GM03348 (cell line): Measurements from ENCODE around the gene SH3GLB2.
"Not testable (repeated sequence)": the region's sequence is repeated elsewhere in the genome, so short reads cannot be mapped to it uniquely, and the experiment has no call there.

ENCODE experiments used
- DNase-seq: peaks from one replicate; pipeline ENCODE4 v3.0.0; 2012; ENCODE audit warnings: low spot score

The SH3GLB2 gene

DNA sequence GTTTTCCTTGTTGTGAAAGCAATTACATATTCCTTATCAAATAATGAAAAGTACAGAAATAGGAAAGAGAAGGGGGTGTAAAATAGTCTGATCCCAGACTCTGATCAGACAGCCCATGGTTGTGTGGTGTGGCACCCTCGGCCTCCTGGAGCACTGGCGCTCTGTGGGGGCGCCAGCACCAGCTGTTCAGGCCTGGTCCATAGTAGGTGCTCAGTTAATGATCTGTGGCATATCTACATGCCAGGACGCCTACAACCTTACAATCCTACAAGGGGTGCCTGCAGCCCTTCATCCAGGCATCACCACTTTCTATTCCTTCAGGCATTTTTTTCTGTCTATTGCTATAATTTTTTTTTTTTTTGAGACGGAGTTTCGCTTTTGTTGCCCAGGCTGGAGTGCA lies 24.9 kb upstream of the SH3GLB2 start:
- no peak for DNase-seq

DNA sequence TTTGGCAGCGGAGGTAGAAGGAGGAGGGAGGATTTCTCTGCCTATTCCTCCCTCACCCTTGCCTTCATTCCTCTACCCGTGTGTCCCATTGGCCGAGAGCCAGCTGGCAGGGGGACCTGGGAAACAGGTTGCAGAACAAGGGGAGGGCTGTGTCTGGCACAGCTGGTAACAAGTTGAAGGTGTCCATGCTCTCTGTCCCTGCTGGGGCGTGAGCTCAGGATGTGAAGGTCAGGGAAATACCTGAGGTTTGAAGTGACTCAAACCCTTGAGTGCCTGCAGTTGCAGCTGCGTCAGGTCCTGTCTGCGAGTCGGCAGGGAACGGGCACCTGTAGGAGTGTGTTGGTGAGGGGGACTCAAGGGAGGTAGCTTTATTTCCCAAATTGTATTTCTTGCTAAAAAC lies 24.5 kb upstream of the SH3GLB2 start:
- DNase-seq, result no peak

DNA sequence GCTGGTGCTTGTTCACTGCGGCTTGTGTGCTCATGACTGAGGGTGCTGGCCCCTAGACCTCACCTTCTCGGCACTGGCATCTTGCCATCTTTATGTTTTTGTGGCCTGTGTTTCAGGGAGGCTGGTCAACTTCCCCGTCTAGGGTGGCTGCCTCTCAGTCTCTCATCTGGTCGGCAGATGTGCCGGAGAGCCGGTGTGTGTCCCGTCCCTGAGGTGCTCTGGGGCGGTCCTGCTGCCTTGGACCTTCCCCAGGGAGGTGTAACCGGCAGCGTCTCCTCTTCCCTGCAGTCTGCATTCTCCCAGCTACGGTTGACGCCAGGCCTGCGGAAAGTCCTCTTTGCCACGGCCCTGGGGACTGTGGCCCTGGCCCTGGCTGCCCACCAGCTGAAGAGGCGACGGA lies 13.9 kb upstream of the SH3GLB2 start:
- DNase-seq, result no peak

DNA sequence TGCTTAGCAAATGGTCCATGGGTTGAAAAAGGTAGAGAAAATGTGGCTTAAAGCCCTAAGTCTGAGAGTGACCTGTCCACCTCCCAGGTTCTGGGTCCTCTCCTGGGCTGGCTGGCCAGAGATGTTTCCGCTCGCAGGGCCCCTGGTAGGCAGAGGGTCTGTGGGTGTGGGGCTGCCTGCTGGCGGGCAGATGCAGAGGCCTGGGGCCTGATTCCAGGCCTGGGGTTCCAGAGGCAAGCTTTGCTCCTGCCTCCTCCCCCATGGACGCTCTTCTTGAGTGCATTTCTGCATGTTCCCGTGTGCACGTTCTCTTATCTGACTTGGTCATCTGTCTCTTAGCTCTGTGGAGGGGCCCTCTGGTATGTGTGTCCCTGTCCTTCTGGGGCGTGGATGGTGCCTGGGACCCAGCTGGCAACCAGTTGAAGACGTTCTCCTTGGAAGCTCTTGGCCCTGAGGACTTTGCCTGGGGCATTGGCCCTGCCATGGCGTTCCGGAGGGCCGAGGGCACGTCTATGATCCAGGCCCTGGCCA lies 12.0 kb upstream of the SH3GLB2 start:
- no peak for DNase-seq

DNA sequence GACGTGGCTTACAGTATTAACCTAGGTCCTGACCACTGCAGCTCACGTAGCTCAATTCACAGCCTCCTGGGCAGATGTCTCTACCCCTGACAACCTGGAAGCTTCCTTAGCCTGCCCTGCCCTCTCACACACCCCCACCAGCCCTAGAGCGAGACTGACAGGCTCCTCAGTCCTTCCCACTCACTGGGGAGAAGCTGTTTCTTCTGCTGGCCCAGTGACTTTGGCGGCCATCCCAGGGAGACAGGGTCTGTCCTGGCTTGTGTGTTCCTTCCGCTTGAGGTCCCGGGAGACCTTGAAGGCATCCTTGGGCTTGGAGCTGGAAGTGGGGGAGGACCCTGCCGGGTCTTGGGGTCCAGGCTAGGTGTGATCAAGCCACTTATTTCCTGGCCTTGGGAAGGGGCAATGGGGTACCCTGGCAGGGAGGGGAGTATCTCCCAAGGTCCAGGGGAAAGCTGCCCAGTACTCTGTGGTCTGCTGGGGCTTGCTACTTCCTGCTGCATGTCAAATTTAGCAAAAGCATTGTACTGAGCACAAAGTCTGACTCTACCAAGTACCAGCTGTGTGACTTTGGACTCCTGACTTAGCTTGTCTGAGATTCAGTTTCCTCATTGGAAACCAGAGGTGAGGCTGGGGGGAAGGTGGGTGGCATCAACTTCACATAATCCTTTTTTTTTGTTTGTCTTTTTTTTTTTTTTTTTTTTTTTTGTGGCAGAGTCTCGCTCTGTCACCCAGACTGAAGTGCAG lies 10.2 kb upstream of the SH3GLB2 start:
- no peak for DNase-seq

DNA sequence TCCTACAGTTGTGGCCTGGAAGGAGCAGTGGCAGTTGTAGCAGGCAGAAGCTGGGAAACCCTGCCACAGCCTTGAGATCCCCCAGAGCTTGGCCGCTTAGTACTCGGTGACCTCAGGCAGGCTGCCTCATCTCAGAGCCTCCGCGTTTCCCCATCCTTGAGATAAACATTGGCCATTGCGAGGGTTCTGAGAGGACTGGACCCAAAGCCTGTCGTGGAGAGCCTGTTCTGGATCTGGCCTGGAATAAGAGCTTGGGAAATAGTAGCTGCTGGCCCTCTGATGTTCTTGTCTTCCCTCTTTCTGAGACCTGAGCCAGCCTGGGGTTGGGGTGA lies 9.6 kb upstream of the SH3GLB2 start:
- DNase-seq, result no peak

DNA sequence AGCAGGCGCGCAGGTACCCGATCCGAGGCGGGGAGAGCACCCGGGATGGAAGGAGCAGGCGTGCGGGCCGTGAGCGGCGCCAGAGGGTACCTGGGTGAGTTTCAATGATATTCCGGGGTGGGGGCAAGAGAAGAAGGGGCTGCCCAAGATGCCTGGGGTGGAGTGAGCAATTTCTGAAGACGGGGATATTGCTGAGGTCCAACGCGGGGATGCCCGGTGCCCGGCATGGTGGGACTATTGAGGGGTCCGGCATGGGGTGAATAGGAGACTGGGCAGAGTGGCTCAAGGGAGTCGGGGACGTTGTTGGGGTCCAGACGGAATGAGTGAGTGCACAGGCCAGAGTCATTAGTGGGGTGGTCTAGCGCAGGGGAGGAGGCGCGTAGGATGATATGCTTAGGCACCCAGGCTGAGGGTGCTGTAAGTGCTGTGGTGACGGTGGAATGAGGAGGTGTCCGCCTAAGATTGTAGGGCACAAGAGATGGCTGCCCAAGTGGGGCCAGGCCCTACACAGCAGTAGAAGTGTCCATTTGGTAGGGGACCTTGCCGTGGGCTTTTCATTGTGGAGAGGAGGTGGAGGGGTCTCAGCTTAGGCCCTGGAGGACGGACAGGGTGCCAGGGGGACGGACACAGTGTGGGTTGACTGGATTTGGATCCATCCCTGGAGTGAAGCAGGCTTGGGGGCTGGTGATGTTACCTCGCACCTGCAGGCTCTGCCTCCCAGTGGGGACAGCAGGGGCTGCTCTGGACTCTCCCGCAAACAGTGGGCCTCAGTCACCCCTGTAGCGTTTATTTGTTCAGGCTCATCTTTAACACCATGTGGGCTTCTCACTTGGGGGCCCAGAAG lies 9.0 kb upstream of the SH3GLB2 start:
- DNase-seq, result no peak

DNA sequence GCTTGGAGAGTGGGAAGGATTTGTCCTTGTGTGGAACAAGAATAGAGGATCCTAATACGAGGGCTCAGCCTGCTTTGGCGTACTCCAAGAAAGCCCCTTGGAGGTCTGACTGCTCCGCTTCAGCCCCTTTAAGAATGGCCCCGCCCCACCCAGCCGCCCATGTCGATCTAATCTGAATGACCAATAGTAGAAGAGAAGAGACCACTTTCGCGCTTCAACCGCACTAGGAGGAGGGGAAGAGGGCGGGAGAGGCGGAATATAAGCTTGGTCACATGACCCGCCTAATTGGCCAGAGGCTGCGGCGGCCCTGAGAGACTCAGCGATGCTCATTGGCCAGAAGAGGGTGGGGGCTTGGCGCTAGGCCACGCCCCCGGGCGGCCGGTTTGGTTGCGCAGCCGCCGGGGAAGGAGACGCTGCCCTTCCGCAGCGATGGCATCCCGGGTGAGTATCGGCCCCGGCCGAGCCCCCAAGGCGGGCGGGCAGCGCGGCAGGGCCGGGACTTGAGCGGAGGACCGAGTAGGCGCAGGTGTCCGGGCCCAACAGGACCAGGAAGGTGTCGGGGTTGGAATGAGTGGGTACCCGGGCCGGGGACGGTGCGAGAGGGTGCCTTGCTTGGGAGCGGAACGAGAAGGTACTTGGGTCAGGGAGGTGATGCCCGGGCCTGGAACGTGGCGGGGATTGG lies 8.3 kb upstream of the SH3GLB2 start, which contains the start of gene MIGA2:
MIGA2 (plus strand) TSS at position 386 of the 682 bp plus-strand sequence. CDS start 3,969 bp downstream, outside the sequence.
- peak; percentile 99 for DNase-seq

DNA sequence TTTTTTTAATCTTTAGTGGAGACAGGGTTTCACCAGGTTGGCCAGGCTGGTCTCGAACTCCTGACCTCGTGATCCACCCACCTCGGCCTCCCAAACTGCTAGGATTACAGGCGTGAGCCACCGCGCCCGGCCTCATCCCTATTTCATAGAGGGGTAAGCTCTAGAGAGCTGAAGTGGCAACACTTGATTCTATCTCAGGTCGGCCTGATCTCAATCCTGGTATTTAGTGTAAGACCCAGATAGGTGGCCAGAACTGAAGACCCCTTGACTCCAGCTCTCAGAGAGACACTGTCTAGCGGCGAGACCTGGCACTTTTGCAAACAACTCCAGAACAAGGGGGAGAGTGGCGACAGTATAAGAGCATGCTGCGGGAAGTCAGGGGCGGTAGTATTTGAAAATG lies 7.7 kb upstream of the SH3GLB2 start:
- not testable (repeated sequence) for DNase-seq

DNA sequence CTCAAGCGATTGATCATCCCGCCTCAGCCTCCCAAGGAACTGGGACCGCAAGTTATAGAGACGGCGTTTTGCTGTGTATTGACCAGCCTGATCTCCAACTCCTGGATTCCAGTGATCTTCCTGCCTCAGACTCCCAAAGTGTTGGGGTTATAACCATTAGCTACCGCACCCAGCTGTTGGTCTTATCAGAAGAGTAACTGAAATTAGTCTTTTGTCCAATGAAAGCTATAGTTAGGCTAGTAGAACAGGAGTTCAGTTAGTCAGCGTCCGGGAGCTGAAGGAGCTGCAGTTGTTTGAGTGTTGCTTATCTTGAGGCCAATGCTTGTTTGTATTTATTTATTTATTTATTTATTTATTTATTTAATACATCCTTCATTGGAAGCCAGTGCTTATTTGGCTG lies 5.1 kb upstream of the SH3GLB2 start:
- DNase-seq, result no peak

DNA sequence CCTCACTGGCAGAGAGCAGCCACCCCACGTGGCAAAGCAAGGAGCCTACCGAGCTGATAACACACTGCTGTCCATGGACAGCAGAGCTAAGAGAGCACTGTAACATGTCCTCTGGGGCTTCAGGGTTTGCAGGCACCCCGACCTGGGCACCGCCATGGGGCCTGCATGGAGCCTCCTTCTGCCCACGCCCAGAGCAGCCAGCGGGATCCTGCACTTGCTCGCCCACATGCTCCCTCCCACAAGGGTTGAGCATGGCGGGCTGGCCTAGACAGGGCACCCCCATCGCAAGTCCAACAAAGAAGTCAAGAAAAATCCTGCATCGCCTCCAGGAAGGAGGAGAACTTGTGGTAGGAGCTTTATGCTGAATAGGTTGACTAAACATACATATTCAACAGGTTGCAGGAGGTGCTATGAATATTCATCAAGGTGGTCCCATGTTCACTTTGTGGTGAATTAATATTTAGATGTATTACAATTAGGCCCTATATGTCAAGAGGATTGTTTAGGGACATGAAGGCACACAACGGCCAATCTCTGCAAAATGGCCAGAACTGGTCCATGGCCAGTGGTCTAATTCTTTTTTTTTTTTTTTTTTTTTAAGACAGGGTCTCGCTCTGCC lies 4.5 kb upstream of the SH3GLB2 start:
- DNase-seq, result no peak

DNA sequence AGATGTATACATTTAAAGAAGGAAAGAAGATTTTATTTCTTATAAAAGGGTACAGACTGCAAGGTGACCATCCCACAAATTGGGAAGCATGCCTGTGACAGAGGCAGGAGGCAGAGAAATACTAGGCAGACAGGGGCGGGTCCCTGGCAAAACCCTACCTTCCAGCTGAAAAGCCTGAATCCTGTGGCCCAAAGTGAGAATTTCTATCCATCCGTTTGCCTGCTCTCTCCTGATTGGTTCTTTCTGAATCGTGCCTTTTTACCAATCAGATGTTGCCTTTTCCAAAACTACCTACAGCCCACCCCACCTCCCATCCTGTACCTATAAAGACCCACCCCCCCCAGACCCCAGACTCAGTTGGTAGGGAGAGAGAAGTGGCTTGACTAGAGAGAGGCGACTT lies 3.4 kb upstream of the SH3GLB2 start:
- no peak for DNase-seq

DNA sequence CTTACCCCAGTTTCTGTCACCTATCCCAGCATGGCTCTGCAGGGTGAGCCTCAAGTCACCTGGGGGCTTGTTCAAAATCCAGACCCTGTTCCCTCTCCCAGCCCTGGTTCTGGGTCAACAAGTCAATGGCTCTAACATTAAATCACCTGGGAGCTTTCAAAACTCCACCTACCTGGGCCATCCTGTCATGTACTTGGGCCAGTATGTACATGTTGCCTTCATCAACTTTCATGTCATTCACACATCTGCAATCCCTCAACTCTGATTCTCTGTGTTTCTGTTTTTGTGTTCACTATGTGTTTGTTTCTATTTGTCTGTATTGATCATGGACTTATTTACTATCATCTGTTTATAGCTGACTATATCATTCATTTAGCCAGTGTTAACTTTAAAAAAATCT lies 2.1 kb upstream of the SH3GLB2 start:
- no peak for DNase-seq

DNA sequence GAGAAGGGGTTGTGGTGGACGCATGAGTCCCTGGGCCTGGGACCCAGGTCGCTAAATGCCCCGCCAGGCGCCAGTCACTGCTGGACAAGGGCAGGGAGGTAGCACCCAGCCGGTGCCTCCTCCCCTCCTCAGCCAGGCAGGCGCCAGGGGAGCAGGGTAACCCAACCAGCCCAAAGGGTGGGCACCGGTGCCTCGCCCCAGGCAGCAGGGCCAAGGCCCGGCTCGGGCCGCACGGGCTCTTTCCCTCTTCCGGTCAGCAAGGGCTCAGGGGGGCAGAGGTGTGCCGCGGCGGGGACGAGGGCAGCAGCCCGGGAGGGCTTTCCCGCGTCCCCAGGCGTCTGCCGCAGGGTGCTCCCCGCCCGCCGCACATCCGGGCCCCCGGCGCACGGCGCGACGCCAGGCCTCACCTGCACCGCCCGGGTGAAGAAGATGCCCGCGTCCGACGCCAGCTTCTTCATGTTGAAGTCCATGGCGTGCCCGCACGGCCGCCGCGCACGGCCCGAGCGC lies 393 bp downstream of the SH3GLB2 start:
- DNase-seq, result peak; percentile 48

DNA sequence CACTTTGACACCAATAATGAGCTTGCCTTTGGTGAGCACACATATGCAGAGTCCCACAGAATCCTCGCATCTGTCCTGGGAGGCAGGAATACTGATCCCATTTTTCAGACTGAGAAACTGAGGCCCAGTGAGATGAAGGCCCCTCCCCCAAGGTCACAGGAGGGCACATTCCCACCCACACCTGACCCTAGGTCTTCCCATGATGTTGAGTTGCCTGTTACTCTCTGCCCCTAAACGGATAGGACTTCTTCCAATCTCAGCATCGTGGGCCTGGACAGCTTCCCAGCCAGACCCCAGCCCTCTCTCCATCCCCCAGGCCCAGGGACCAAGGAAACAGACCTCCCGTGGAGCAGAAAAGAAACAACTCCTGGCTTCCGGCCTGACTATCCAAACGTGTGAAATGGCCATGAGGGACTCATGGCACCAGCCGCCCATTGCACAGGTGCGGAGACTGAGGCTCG lies 877 bp downstream of the SH3GLB2 start:
- no peak for DNase-seq

DNA sequence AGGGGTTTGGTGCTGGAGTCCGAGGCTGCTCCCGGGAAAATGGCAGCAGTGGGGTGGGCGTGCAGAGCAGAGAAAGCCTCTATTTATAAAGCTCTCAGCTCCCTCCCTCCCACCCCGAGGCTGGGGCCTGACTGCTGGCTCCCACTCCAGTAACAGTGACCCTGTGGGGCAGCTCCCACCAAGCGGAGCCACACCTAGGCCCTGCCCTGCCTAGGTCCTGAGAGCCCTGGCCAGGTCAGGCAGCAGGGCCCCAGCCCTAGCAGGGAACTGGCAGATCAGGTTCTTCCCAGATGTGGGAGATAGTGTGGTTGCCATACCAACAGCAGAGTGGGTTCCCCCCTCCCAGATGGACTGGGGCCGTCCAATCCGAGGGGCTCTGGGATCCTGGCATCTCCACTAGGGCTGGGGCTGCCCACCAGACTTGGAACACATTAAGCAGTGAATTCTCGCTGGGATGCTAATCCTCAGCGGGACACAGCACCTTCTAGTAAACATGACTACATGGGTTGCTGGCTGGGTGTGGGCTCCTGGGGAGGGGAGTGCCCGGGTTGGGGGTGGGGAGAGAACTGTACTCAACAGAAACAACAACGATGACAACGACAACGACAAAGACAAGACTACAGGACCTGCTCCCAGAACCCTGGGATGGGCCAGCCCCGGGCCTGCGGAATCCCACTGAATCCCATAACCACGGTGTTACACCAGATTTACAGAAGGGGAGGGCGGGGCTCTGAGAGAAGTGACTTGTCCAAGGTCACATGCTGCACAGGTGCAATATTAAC lies 1.5 kb downstream of the SH3GLB2 start:
- DNase-seq, result no peak

DNA sequence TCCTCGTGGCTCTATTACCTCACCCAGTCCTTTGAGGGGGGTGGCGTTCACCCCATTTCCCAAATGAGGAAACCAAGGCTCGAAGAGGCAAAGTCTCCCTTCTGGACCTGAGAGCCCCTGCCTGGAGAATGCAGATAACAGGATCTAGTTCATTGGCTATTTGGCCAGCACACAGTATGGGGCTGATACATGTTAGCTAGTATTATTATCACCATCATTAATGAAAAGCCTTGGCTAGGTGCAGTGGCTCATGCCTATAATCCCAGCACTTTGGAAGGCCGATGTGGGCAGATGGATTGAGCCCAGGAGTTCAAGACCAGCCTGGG lies 4.3 kb downstream of the SH3GLB2 start:
- no peak for DNase-seq

DNA sequence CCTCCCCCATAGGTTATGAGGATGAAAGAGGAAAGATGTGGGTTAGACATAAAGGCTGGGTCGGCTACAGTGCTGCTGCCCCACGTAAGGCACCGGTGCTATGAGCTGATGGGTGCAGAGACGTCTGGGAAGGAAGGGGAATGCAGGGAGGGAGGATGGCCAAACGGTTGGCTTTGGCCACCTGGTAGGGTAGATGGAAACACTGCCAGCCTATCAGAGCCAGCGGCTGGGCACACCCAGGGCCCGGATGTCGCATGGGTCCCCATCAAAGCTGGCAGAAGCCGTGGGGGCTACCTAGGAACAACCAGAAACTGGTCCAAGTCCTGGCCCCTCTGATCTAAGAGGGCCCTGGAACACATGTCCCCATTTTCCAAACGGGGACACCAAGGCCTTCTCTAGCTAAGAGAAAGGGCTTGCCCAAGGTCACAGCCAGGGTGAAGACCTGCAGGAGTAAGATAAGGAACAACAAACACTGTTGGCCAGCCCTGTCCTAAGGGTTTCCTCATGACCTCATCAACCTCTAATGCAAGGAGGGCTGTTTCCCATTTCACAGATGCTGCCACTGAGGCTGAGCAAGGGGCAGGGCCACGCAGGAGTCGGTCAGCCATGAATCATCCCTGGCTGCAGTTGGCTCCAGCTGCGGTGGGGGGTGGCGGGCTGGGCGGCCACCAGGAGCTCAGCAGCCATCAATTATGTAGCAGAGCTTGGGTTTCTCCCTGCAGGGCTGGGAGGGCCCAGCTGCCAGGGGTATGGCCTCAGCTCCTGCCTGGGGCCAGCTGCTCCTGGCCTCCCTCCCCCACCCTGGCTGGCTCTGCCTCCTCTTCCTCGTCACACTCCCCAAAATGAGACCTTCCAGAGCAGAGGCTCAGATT lies 4.9 kb downstream of the SH3GLB2 start:
- DNase-seq, result peak; percentile 84

DNA sequence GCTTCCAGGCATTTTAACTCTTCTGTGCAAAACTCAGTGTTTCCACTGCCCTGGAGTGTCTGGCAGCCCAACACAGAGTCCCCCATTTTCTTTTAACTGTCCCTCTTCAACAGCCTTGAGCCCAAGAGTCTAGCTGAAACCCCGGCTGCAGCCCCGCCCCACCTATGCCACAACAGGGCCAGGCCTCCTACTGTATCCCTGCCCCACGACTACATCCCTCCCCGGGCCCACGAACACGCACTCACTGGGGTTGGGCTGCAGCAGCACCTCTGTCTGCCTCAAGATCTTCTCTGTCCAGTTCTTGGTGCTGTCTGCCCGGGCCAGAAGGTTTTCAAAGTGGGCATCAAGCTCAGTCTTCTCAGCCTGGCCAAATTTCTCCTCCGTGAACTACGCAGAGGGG lies 6.1 kb downstream of the SH3GLB2 start:
- no peak for DNase-seq

DNA sequence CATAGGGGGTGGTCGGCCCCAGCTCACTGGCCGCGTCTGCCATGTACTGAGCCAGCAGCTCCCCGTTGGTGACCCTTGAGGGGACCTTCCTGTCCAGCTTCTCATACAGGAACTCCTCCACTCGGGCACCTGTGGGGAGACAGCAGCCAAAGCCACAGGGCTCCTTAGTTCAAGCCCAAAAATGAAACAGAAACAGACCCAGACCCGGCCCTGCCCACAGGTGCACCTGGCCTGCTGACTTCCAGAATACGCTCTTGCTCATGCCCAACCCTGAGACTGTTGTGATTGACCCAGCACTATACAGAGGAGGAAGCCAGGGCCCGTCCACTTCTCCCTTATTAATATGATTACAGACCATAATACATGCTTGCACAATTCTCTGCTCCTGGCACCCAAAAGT lies 7.0 kb downstream of the SH3GLB2 start:
- DNase-seq, result no peak
